Trophoblast cell (in vitro differentiated cells and primary cell): ENCODE results near the gene RELB.

Experiments used
- DNase-seq, 2 donors: peaks; one replicate each; pipeline ENCODE4 v3.0.0-alpha.2; 2016
- H2AFZ ChIP-seq: 2 replicates; pipeline ENCODE4 v1.6.1; 2013; ENCODE audit warnings: low read length, moderate library complexity, mild to moderate bottlenecking; ENCODE audit not compliant: insufficient read depth, poor library complexity
- H2AK5ac ChIP-seq: 2 replicates; pipeline ENCODE4 v1.6.1; 2013; ENCODE audit warnings: mild to moderate bottlenecking, low read length
- H2BK120ac ChIP-seq: 2 replicates; pipeline ENCODE4 v1.6.1; 2013; ENCODE audit warnings: low read length, mild to moderate bottlenecking, moderate library complexity; ENCODE audit not compliant: insufficient read depth, poor library complexity
- H2BK12ac ChIP-seq: 2 replicates; pipeline ENCODE4 v1.6.1; 2013; ENCODE audit warnings: mild to moderate bottlenecking, low read length, moderate library complexity
- H2BK5ac ChIP-seq: 2 replicates; pipeline ENCODE4 v1.6.1; 2013; ENCODE audit warnings: low read length, low read depth, moderate library complexity, mild to moderate bottlenecking; ENCODE audit not compliant: poor library complexity
- H3K14ac ChIP-seq: 2 replicates; pipeline ENCODE4 v1.6.1; 2013; ENCODE audit warnings: mild to moderate bottlenecking, low read length
- H3K18ac ChIP-seq: 2 replicates; pipeline ENCODE4 v1.6.1; 2013; ENCODE audit warnings: mild to moderate bottlenecking, low read length
- H3K23ac ChIP-seq: 2 replicates; pipeline ENCODE4 v1.6.1; 2013; ENCODE audit warnings: low read length
- H3K27ac ChIP-seq: 2 replicates; pipeline ENCODE4 v1.5.1; 2013; ENCODE audit warnings: low read depth, mild to moderate bottlenecking, inconsistent platforms, low read length, moderate library complexity
- H3K27me3 ChIP-seq: 2 replicates; pipeline ENCODE4 v1.6.1; 2013; ENCODE audit warnings: inconsistent platforms, mild to moderate bottlenecking, low read length, moderate library complexity; ENCODE audit not compliant: insufficient read depth
- H3K36me3 ChIP-seq, 2 experiments: 1 replicate in 1 of 2; 2 replicates in 1 of 2; pipeline ENCODE4 v1.6.1; 2013; ENCODE audit warnings: low read length in 2 of 2, mild to moderate bottlenecking in 2 of 2, moderate library complexity in 1 of 2; ENCODE audit not compliant: insufficient read depth in 2 of 2, control insufficient read depth in 1 of 2
- H3K4ac ChIP-seq: 2 replicates; pipeline ENCODE4 v1.6.1; 2013; ENCODE audit warnings: low read depth, mild to moderate bottlenecking, low read length, moderate library complexity
- H3K4me1 ChIP-seq, 2 experiments: 1 replicate in 1 of 2; 2 replicates in 1 of 2; pipeline ENCODE4 v1.6.1; 2013; ENCODE audit warnings: low read length in 2 of 2, mild to moderate bottlenecking in 2 of 2, moderate library complexity in 1 of 2; ENCODE audit not compliant: insufficient read depth in 2 of 2, control insufficient read depth in 1 of 2
- H3K4me2 ChIP-seq: 2 replicates; pipeline ENCODE4 v1.6.1; 2013; ENCODE audit warnings: inconsistent platforms, mild to moderate bottlenecking, low read length, moderate library complexity
- H3K4me3 ChIP-seq: 2 replicates; pipeline ENCODE4 v1.5.1; 2013; ENCODE audit warnings: mild to moderate bottlenecking, low read depth, low read length, inconsistent platforms
- H3K79me1 ChIP-seq: one replicate; pipeline ENCODE4 v1.6.1; 2013; ENCODE audit warnings: low read length
- H3K79me2 ChIP-seq: 2 replicates; pipeline ENCODE4 v1.6.1; 2013; ENCODE audit warnings: low read length, mild to moderate bottlenecking; ENCODE audit not compliant: control insufficient read depth, insufficient read depth, poor library complexity
- H3K9ac ChIP-seq: 2 replicates; pipeline ENCODE4 v1.6.1; 2013; ENCODE audit warnings: mild to moderate bottlenecking, low read length
- H3K9me3 ChIP-seq: 2 replicates; pipeline ENCODE4 v1.6.1; 2013; ENCODE audit warnings: low read depth, mild to moderate bottlenecking, control low read depth, inconsistent platforms, low read length; ENCODE audit not compliant: insufficient read depth
- H4K12ac ChIP-seq: 2 replicates; pipeline ENCODE4 v1.6.1; 2013; ENCODE audit warnings: low read depth, mild to moderate bottlenecking, low read length, moderate library complexity
- H4K8ac ChIP-seq: 2 replicates; pipeline ENCODE4 v1.6.1; 2013; ENCODE audit warnings: low read depth, mild to moderate bottlenecking, low read length, moderate library complexity
- H4K91ac ChIP-seq: one replicate; pipeline ENCODE4 v1.6.1; 2013; ENCODE audit warnings: low read depth, mild to moderate bottlenecking, low read length, moderate library complexity
- WGBS: extraction: QIAGEN DNeasy Blood & Tissue Kit; methylation state at CpG from one replicate; pipeline ENCODE4 v1.1.7; 2013; ENCODE audit warnings: missing lambda C conversion rate; ENCODE audit not compliant: insufficient read length, insufficient coverage; ENCODE audit errors: extremely low coverage; 5-methylcytosine and 5-hydroxymethylcytosine counted together

Gene RELB

GRCh38 chr19:45027371-45027770 lies 26.1 kb downstream of the RELB start:
- WGBS: no CpG with 5 or more reads among the region's 2 CpGs
- Histone ChIP-seq H3K14ac (no peak overlapping the region), H2AFZ (no peak overlapping the region), H3K79me1 (no peaks in the 10 kb centered on the region), H2BK5ac (no peak overlapping the region), H3K18ac (no peak overlapping the region), H2BK120ac (no peak overlapping the region), H3K4me3 (no peak overlapping the region), H3K27me3 (no peaks in the 10 kb centered on the region), H2AK5ac (no peak overlapping the region), H3K36me3 (peaks cover 6 to 8% of the 10 kb centered on the region in 2 experiments), H4K12ac (no peak overlapping the region), H3K79me2 (no peaks in the 10 kb centered on the region), H3K23ac (no peak overlapping the region), H3K9me3 (peaks cover 1% of the 10 kb centered on the region), H3K4ac (no peak overlapping the region), H2BK12ac (no peak overlapping the region), H3K4me1 (no peaks in the 10 kb centered on the region), H3K27ac (no peak overlapping the region), H4K91ac (no peak overlapping the region), H4K8ac (no peak overlapping the region), H3K4me2 (no peak overlapping the region), H3K9ac (no peak overlapping the region)
- no peak for DNase-seq

- Histone ChIP-seq H3K36me3 (peaks cover 12 to 23% of the 10 kb centered on the region in 2 experiments), H3K9ac (no peak overlapping the region), H3K27me3 (no peaks in the 10 kb centered on the region), H3K9me3 (peaks cover 3% of the 10 kb centered on the region), H4K12ac (no peak overlapping the region), H3K18ac (no peak overlapping the region), H3K79me2 (no peaks in the 10 kb centered on the region), H4K8ac (no peak overlapping the region), H3K4ac (no peak overlapping the region), H2BK5ac (no peak overlapping the region), H3K4me2 (no peak overlapping the region), H2BK120ac (no peak overlapping the region), H4K91ac (no peak overlapping the region), H3K27ac (no peak overlapping the region), H2AK5ac (no peak overlapping the region), H3K79me1 (no peaks in the 10 kb centered on the region), H3K23ac (no peak overlapping the region), H3K14ac (no peak overlapping the region), H3K4me1 (no peaks in the 10 kb centered on the region), H3K4me3 (no peak overlapping the region), H2AFZ (no peak overlapping the region), H2BK12ac (no peak overlapping the region)
- WGBS: no CpG with 5 or more reads among the region's 6 CpGs
- no peak for DNase-seq
Observed at GRCh38 chr19:45030825-45031224, 29.6 kb downstream of the RELB start.

- Histone ChIP-seq H3K23ac (no peak overlapping the region), H3K27me3 (no peaks in the 10 kb centered on the region), H3K79me1 (no peaks in the 10 kb centered on the region), H4K8ac (no peak overlapping the region), H2BK5ac (no peak overlapping the region), H2AFZ (no peak overlapping the region), H2AK5ac (no peak overlapping the region), H3K4me1 (no peaks in the 10 kb centered on the region), H4K12ac (peak overlapping the region; percentile 14), H2BK120ac (no peak overlapping the region), H3K14ac (no peak overlapping the region), H3K27ac (no peak overlapping the region), H4K91ac (no peak overlapping the region), H3K79me2 (no peaks in the 10 kb centered on the region), H3K9ac (no peak overlapping the region), H2BK12ac (no peak overlapping the region), H3K18ac (no peak overlapping the region), H3K4ac (no peak overlapping the region), H3K9me3 (peaks cover 3% of the 10 kb centered on the region), H3K36me3 (peaks cover 14 to 25% of the 10 kb centered on the region in 2 experiments), H3K4me3 (no peak overlapping the region), H3K4me2 (no peak overlapping the region)
- no CpG with 5 or more reads among the region's 18 CpGs for WGBS
- DNase-seq: no peak
Observed at GRCh38 chr19:45032421-45032820, 31.2 kb downstream of the RELB start.

DNA sequence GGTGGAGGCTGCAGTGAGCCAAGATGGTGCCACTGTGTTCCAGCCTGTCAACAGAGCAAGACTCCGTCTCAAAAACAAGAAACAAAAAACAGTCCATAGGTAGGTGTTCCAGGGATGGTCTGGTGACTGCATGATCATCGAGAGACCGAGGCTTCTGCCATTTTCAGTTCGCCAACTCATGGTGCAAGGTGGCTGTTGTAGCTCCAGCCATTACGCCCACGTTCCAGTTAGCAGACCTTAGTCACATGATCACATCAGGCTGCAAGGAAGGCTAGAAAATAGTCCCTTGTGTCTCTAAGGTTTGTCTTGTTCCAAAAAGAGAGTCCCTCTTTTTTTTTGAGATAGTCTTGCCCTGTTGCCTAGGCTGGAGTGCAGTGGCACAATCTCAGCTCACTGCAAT lies 34.5 kb downstream of the RELB start:
- H3K4me2 ChIP-seq: no peak overlapping the region
- no peak for DNase-seq
- H2AK5ac ChIP-seq: no peak overlapping the region
- no peak overlapping the region for H3K4ac ChIP-seq
- peaks cover 22 to 32% of the 10 kb centered on the region in 2 experiments for H3K36me3 ChIP-seq
- no peaks in the 10 kb centered on the region for H3K27me3 ChIP-seq
- no peak overlapping the region for H3K18ac ChIP-seq
- H3K23ac ChIP-seq: no peak overlapping the region
- H2AFZ ChIP-seq: no peak overlapping the region
- H4K12ac ChIP-seq: no peak overlapping the region
- H3K4me3 ChIP-seq: no peak overlapping the region
- H4K8ac ChIP-seq: no peak overlapping the region
- no CpG with 5 or more reads among the region's 6 CpGs for WGBS
- no peak overlapping the region for H4K91ac ChIP-seq
- H3K4me1 ChIP-seq: peaks cover 7 to 8% of the 10 kb centered on the region in 2 experiments
- H2BK12ac ChIP-seq: no peak overlapping the region
- no peak overlapping the region for H2BK5ac ChIP-seq
- H2BK120ac ChIP-seq: no peak overlapping the region
- peaks cover 3% of the 10 kb centered on the region for H3K79me1 ChIP-seq
- peaks cover 12% of the 10 kb centered on the region for H3K79me2 ChIP-seq
- H3K27ac ChIP-seq: no peak overlapping the region
- no peak overlapping the region for H3K14ac ChIP-seq
- no peak overlapping the region for H3K9ac ChIP-seq
- peaks cover 2% of the 10 kb centered on the region for H3K9me3 ChIP-seq
